ENCODE measurements around the gene DIPK1B. TPM values are rescaled to one million over a fixed set of nuclear protein-coding genes. Genes with fewer than 3 reads are reported as not detected.
A peak's percentile ranks its signal among the peaks of the same experiment; 100 is the strongest.
"Not testable (repeated sequence)": the region's sequence is repeated elsewhere in the genome, so short reads cannot be mapped to it uniquely, and the experiment has no call there.

Gene DIPK1B
- total and polyA plus RNA-seq, 12 donors = 15.7 to 37.9 (median 18.3) TPM

- intact Hi-C loops (cut with DNase I) = no loop called here
- WGBS, 2 donors = 82 to 84% methylated on average over 9 of the region's 9 CpGs
- DNase-seq (no peak), ATAC-seq (no peak)
- peaks cover 0 to 4% (median 0%) of the 10 kb centered on the region in 11 donors for H3K9me3 ChIP-seq
- H3K27ac ChIP-seq = no peak overlapping the region
- no peaks in the 10 kb centered on the region for H3K36me3 ChIP-seq
- H3K4me1 ChIP-seq = peaks cover 0 to 15% (median 0%) of the 10 kb centered on the region in 9 donors
- no peak overlapping the region for H3K4me3 ChIP-seq
- peaks cover 0 to 21% (median 4%) of the 10 kb centered on the region in 7 donors for H3K27me3 ChIP-seq
- TF ChIP-seq CTCF (IDR thresholded peaks at IDR 0.05) = no peak
These were observed 46.6 kb downstream of the DIPK1B start for GRCh38 chr9:136759001-136759400.

- no peak for TF ChIP-seq CTCF (IDR thresholded peaks at IDR 0.05)
- intact Hi-C loops (cut with DNase I) = no loop called here
- no peak for DNase-seq
- H3K9me3 ChIP-seq = peaks cover 0 to 4% (median 0%) of the 10 kb centered on the region in 11 donors
- no peak for ATAC-seq
- no peak overlapping the region for H3K27ac ChIP-seq
- H3K36me3 ChIP-seq = no peaks in the 10 kb centered on the region
- H3K27me3 ChIP-seq = peaks cover 0 to 24% (median 4%) of the 10 kb centered on the region in 7 donors
- H3K4me3 ChIP-seq = no peak overlapping the region
- WGBS, 2 donors = 88 to 89% methylated on average over 27 of the region's 27 CpGs
- H3K4me1 ChIP-seq = peaks cover 0 to 16% (median 0%) of the 10 kb centered on the region in 9 donors
These were observed 47.3 kb downstream of the DIPK1B start for GRCh38 chr9:136759436-136760325.

- WGBS, 2 donors = 59 to 63% methylated on average over 25 of the region's 25 CpGs
- no peak for TF ChIP-seq CTCF (IDR thresholded peaks at IDR 0.05)
- no peak for ATAC-seq
- Histone ChIP-seq H3K27ac (no peak overlapping the region), H3K36me3 (no peaks in the 10 kb centered on the region), H3K4me3 (no peak overlapping the region), H3K27me3 (peaks cover 0 to 24% (median 4%) of the 10 kb centered on the region in 7 donors), H3K4me1 (peaks cover 0 to 23% (median 1%) of the 10 kb centered on the region in 9 donors), H3K9me3 (peaks cover 0 to 4% (median 0%) of the 10 kb centered on the region in 11 donors)
- DNase-seq = peak in 1 of 2 donors; percentile 29
- intact Hi-C loops (cut with DNase I) = no loop called here
These were observed 48.1 kb downstream of the DIPK1B start for GRCh38 chr9:136760424-136760823.

GRCh38 chr9:136760834-136761544 is 48.6 kb downstream of the DIPK1B start:
- 40 to 43% methylated on average over 22 of the region's 22 CpGs for WGBS, 2 donors
- Histone ChIP-seq H3K4me1 (peaks cover 0 to 29% (median 7%) of the 10 kb centered on the region in 9 donors), H3K27me3 (peaks cover 0 to 24% (median 4%) of the 10 kb centered on the region in 7 donors)
- peak in 3 of 8 donors; percentile 33 to 43 (median 37) for ATAC-seq
- H3K36me3 ChIP-seq; H3K4me3 ChIP-seq; H3K9me3 ChIP-seq; H3K27ac ChIP-seq; intact Hi-C loops (cut with DNase I): not testable (repeated sequence)
- peak in 8 of 9 donors; percentile 22 to 62 (median 52) for TF ChIP-seq CTCF (IDR thresholded peaks at IDR 0.05)
- peak in 1 of 2 donors; percentile 52 for DNase-seq
